ENCODE data around the gene NEURL1B.

The NEURL1B gene

DNA sequence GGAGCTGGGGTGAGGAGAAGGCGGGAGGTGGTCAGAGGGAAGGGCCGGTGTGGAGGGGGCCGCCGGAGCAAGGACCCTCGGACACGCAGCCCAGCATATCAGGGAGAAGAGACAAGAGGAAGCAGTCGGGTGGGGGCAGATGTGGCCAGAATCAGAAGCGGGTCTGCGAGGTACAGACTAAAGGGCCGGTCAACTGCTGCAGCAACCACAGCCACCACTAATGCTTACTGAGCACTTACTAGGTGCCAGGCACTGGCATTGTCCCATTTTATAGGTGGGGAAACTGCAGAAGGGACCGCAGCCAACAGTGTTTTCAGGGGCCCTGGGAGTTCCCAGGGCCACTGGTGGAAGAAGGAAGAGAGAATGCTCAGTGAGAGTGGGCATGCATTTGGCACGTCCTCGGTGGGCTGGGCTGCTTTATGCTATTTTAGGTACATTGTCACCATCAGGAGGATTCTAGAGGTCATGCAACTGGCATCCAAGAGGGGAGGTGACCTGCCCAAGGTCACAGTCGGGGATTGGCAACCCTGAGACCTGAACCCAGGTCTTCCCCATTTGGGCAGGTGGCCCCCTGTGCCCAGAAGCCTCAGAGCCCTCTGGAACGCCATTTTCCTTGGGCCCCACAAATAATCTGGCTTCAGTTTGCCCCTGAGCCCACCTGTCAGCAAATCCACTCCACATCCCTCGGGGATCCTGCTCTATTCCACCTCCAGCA, 76.6 kb downstream of the NEURL1B start:
- DNase-seq, result no peak

DNA sequence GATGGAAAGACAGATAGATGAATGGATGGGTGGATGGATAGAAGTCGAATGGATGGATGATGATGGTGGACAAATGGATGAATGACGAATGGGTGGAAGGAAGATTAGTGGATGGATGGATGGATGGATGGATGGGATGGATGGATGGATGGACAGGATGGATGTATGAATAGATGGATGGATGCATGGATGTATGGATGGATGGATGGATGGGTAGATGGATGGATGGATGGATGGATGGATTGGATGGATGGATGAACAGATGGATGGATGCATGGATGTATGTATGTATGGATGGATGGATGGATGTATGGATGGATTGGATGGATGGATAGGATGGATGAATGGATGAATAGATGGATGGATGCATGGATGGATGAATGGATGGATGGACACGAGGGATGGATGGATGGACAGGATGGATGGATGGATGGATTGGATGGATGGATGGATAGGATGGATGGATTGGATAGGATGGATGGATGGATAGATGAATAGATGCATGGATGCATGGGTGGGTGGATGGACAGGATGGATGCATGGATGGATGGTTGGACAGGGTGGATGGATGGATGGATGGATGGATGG, 77.6 kb downstream of the NEURL1B start:
- no peak for DNase-seq

GRCh38 chr5:172719211-172719610, 78.1 kb downstream of the NEURL1B start:
- no peak for DNase-seq

GRCh38 chr5:172720655-172721054, 79.6 kb downstream of the NEURL1B start:
- no peak for DNase-seq

DNA sequence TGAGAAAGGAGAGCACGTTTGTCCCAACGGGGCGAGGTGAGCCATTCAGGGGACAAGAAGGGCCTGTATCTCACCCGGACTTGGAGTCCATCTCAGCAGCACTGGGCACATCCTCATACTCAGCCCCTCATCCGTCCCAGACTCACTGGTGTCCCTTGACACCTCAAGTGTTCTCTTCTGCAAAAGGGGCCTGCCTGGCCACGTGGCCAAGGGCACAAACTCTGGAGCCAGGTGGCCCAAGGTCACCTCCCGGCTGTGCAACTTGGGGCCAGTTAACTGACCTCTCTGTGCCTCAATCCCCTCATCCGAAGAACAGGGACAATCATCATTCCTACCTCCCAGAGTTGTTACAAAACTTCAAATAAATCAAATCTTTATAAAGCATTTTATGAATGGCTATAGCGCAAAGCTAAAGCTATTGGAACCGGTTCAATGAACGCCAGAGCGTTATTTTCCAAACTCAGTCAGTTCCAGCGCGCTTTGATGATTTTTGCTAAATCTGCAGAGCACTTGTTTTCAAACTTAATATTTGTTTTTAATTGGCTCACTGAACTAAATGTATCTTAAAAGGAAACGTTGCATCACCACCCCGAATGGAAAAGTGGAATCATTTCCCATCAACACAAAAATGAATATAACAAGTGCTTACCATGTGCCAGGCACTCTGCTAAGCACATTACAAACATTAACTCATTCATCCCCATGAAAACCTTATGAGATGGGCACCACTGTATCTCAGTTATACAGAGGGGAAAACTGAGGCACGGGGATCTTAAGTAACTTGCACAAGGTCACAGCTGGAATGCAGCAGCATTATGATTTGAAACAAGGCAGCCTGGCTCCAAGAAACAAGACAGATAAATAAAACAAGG, 80.6 kb downstream of the NEURL1B start:
- no peak for DNase-seq

GRCh38 chr5:172722327-172722815, 81.3 kb downstream of the NEURL1B start:
- DNase-seq, result no peak

GRCh38 chr5:172723508-172723907, 82.4 kb downstream of the NEURL1B start:
- peak in 2 of 4 experiments; percentile 23 to 48 for DNase-seq

- DNase-seq, result no peak
These were observed 83.5 kb downstream of the NEURL1B start for GRCh38 chr5:172724242-172725183.

GRCh38 chr5:172725273-172725672, 84.2 kb downstream of the NEURL1B start:
- no peak for DNase-seq

- no peak for DNase-seq
These were observed 84.7 kb downstream of the NEURL1B start for GRCh38 chr5:172725785-172726184.

DNA sequence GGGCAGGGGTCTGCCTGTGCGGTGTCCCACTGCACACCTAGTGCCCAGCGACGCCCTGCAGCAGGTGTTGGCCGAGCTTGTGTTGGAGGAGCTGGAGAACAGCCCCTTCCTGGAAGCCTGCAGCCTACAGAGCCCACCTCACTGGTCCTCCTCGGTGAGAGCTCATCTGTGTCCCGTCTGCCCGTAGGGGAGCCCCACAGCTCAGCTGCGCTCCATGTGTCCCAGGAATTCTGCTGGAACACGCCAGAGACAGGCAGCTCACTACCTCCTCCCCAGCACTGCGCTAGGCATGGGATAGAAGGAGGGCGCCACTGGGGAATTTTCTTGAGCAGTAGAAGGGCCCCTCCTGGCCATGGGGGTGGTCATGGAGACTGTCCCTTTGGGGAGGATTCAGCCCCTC, 85.9 kb downstream of the NEURL1B start:
- no peak for DNase-seq

DNA sequence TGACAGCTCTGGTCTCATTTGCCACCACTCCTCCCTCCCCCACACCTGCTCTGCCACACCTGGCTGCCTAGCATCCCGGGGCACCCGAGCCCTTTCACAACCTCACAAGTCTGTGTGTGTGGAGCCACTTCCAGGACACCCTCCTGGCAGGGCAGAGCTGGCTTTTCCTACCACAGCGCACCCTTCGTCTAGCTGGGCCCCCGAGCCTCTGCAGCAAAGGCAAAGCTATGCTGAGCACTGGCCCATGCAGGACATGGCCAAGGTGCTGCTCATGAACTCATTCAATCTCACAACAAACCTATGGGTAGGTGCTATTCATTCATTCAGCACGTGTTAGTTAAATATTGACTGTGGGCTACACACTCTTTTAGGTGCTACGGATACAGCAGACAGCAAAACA, 86.5 kb downstream of the NEURL1B start:
- DNase-seq, result no peak

- no peak for DNase-seq
These were observed 87.6 kb downstream of the NEURL1B start for GRCh38 chr5:172728481-172729241.

DNA sequence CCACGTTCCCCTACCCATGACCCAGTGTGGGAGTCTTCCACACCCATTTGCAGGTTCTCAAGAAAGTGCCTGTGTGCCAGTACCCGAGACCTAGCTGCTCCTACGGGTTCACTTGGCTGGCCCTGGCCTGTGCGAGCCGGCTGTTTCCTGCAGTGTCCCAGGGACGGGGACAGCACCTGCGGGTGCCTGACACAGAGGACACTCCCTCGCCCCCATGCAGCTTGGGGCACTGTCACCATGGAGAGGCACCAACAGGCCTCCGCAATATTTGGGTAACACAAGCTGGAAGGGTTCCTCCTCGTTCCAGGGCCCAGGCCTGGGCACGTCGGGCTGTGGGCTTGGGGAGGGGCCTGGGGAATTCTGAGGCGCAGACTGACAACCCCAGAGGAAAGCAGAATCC, 88.5 kb downstream of the NEURL1B start:
- DNase-seq, result no peak

- no peak for DNase-seq
These were observed 89.2 kb downstream of the NEURL1B start for GRCh38 chr5:172730222-172730621.

DNA sequence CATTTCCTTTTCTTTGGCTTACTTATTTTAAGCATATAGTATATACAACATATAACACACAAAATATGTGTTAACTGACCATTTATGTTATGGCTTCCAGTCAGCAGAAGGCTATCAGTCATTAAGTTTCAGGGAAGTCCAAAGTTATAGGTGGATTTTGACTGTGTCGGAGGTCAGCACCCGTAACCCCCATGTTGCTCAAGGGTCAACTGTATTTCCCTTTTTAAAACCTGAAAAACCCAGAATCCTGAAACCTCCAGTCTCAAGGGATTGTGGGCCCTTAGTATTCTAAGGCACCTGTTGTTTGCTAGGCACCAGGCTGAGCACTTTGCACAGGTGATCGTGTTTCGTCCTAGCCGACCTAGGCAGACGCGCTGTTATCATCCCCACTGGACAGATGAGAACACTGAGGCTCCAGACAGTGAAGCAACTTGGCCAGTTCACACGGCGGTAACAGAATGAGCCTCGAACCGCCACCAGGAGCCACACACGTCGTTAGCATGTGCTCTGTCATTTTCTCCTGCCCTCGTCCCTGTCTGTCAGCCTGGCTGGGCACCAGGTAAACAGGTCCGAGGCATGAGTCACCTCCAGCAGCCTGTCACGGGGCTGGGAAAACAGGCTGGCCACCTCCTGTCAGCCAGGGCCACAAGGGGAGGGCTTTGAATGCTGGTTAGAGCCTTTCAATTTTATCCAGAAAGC, 90.1 kb downstream of the NEURL1B start:
- DNase-seq, result no peak

DNA sequence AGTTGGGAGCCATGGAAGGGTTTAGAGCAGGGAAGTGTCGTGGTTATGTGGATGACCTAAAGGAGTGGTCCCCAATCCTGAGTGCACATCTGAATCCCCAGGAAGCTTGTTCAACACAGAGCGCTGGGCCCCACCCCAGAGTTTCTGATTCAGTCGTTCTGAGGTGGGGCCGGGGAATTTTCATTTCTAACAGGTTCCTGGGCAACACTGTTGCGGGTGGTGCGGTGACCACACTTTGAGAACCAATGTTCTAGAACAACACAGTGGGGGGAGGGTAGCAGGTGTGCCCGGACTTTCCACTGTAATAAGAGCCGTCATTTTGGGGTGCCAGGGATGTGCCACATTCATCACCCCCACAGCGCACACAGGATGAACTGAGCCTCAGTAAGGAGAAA, 90.6 kb downstream of the NEURL1B start:
- no peak for DNase-seq

DNA sequence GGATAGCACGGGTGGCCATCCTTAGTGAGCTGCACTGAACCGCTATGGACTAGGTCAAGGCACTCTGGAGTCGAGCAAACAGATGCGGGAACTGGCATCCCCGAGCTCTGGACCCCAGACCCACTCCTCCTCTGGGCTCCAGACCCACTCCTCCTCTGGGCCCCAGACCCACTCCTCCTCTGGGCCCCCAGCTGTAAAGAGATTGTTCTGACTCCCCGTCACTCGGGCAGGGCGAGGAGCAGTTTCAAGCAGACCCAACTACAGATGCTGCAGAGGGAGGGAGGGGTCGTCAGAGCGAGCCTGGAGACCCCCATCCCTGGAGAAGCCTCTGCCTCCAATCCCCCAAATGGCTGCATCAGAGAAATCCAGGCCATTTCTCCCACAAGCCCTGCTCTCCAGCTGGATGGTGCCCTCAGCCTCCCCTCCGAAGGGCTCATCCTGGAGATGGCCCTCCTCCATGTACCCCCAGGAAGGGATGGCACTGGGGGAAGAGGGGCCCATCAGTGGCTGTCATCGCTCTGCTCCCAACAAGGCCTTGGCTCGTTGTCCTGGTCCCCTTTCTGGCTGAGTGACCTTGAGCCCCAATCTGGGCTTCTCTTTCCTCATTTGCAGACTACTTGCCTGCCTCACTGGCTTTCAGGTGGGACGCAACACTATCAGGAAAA, 91.3 kb downstream of the NEURL1B start:
- DNase-seq, result no peak

GRCh38 chr5:172733131-172733973, 92.3 kb downstream of the NEURL1B start:
- DNase-seq, result peak; percentile 36 to 55 (median 50)

Data from suppressor macrophage (primary cell).